Measurements from ENCODE around the gene IGFBP2. TPM values are rescaled to one million over a fixed set of nuclear protein-coding genes. Genes with fewer than 3 reads are reported as not detected.

IGFBP2 gene
- total and polyA plus RNA-seq, 9 of the 15 experiments (the other 6 are each of a cell fraction or from before 2014, with no cell fraction given), result 0.93 TPM; not detected in 8

- TF ChIP-seq ZNF445 (CRISPR knock-in tag; IDR thresholded peaks at IDR 0.05; ENCODE audit: low read depth), result no peak
- no peak for TF ChIP-seq DIDO1 (tag; IDR thresholded peaks at IDR 0.05; ENCODE audit: low read depth)
These were observed 25.5 kb downstream of the IGFBP2 start (continued) for GRCh38 chr2:216658757-216659156.

DNA sequence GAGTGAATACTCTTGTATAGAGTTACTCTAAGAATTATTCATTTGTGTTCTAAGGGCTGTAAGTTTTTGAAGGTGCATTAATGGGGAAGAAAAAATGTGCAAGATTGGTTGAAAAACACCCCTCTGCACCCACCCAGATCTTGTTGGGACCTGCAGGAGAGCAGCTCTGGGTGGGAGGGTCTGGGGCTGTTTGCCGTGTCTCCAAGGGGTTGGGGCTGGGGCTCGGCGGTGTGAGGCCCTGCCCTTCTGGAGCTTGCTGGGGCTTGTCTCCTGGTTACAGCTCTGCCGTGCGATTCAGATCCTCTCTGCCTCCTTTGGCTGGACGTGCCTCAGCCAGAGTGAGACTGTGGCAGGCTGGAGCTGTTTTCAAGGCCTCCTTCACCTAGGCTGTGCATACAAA is 26.1 kb downstream of the IGFBP2 start:
- Histone ChIP-seq H3K9me1 (ENCODE audit: control insufficient read depth, insufficient read depth, low read length) (no peaks in the 10 kb centered on the region), H3K27me3 (ENCODE audit: control insufficient read depth in 2 of 2, insufficient read depth in 2 of 2, low read length in 2 of 2) (peaks cover 3 to 55% of the 10 kb centered on the region in 2 experiments; a peak in 4 of 5 replicates), H3K9me3 (replicated peaks; ENCODE audit: control insufficient read depth, insufficient read depth, low read depth, low read length) (no peaks in the 10 kb centered on the region), H3K4me1 (replicated peaks in 1 of 2; ENCODE audit: control insufficient read depth in 2 of 2, insufficient read depth in 2 of 2, low read length in 2 of 2) (peaks cover 2 to 9% of the 10 kb centered on the region in 2 experiments; a peak in 3 of 5 replicates), H4K20me1 (replicated peaks; ENCODE audit: control insufficient read depth, insufficient read depth, low read length) (no peaks in the 10 kb centered on the region; the same call in 1 of the 2 replicates), H3K4me2 (ENCODE audit: insufficient read depth, low read length) (no peak overlapping the region), H2AFZ (ENCODE audit: low read depth, low read length) (no peak overlapping the region), H3K9ac (ENCODE audit: insufficient read depth in 1 of 2, low read depth in 2 of 2, low read length in 2 of 2) (no peak overlapping the region), H3K27ac (ENCODE audit: extremely low read depth, low read depth, low read length) (no peak overlapping the region), H3K36me3 (ENCODE audit: control insufficient read depth, insufficient read depth, low read length) (no peaks in the 10 kb centered on the region), H3K79me2 (ENCODE audit: control insufficient read depth, insufficient read depth, low read length) (no peaks in the 10 kb centered on the region), H3K4me3 (no peak overlapping the region)
- POLR2A ChIA-PET, result interaction anchor here (0.6 to 1.7 kb wide), 2 partner anchors 12 to 135 kb away, joined by 4 to 6 read pairs; no protein-coding TSS in a partner anchor
- CTCF ChIA-PET (ENCODE audit: low intra/inter-chr PET ratio), result interaction anchor here (1.2 kb wide), 1 partner anchor 143 kb away, joined by 3 read pairs; no protein-coding TSS in a partner anchor
- no peak for FAIRE-seq
- BruUV-seq (replicated peaks), result no TSS peak
- intact Hi-C loops (cut with micrococcal nuclease) (no loop called here), in situ Hi-C loops (cut with MboI) (loop anchor here (25.0 kb wide), 1 partner anchor 447 kb away; no protein-coding TSS in a partner anchor)
- no peak for ATAC-seq
- no peak for TF ChIP-seq HDAC8 (tag; IDR thresholded peaks at IDR 0.05)
- TF ChIP-seq PRPF4 (IDR thresholded peaks at IDR 0.05; ENCODE audit: insufficient read depth, low read depth, low read length, poor library complexity, severe bottlenecking), result no peak
- TF ChIP-seq, protein P1, sequence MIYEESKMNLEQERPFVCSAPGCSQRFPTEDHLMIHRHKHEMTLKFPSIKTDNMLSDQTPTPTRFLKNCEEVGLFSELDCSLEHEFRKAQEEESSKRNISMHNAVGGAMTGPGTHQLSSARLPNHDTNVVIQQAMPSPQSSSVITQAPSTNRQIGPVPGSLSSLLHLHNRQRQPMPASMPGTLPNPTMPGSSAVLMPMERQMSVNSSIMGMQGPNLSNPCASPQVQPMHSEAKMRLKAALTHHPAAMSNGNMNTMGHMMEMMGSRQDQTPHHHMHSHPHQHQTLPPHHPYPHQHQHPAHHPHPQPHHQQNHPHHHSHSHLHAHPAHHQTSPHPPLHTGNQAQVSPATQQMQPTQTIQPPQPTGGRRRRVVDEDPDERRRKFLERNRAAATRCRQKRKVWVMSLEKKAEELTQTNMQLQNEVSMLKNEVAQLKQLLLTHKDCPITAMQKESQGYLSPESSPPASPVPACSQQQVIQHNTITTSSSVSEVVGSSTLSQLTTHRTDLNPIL (CRISPR knock-in tag; IDR thresholded peaks at IDR 0.05), result no peak
- no peak for TF ChIP-seq DLX4 (CRISPR knock-in tag; IDR thresholded peaks at IDR 0.05)
- TF ChIP-seq SMARCE1 (IDR thresholded peaks at IDR 0.05), result no peak
- TF ChIP-seq ZNF57 (CRISPR knock-in tag; IDR thresholded peaks at IDR 0.05), result no peak
- no peak for TF ChIP-seq JUND (IDR thresholded peaks at IDR 0.05; ENCODE audit: borderline replicate concordance, low read depth, low read length)
- no peak for TF ChIP-seq JUND (tag; IDR thresholded peaks at IDR 0.05; ENCODE audit: borderline replicate concordance, low read depth, low read length)
- no peak for TF ChIP-seq RBM17 (IDR thresholded peaks at IDR 0.05; ENCODE audit: borderline replicate concordance, low read depth, low read length)
- no peak for DNase-seq (ENCODE audit: extremely low read depth in 1 of 4, low spot score in 3 of 4)
- 0% methylated on average over 2 of the region's 6 CpGs for WGBS (ENCODE audit: insufficient coverage, low coverage, missing lambda C conversion rate)
